Liver (tissue), 9 donors: Measurements from ENCODE around the gene SAE1. TPM values are rescaled to one million over a fixed set of nuclear protein-coding genes. Genes with fewer than 3 reads are reported as not detected.

Experiments
- DNase-seq: peaks from one replicate; pipeline ENCODE4 v3.0.0-alpha.2; 2017; ENCODE audit warnings: low spot score
- H3K27ac ChIP-seq, 2 donors: one replicate each; pipeline ENCODE4 v1.7.0; 2013; ENCODE audit warnings: inconsistent platforms in 2 of 2, low read length in 2 of 2, control low read depth in 1 of 2, low read depth in 1 of 2, mild to moderate bottlenecking in 1 of 2
- H3K27me3 ChIP-seq, 4 donors: one replicate each; pipeline versions ENCODE4 v1.6.1 to v1.7.0; 2013; ENCODE audit warnings: low read length in 3 of 4, inconsistent platforms in 1 of 4, mild to moderate bottlenecking in 1 of 4, moderate library complexity in 1 of 4; ENCODE audit not compliant: control insufficient read depth in 4 of 4, insufficient read depth in 4 of 4
- H3K36me3 ChIP-seq, 4 donors: one replicate each; pipeline versions ENCODE4 v1.6.1 to v1.7.0; 2013; ENCODE audit warnings: low read length in 3 of 4, mild to moderate bottlenecking in 3 of 4, low read depth in 1 of 4, moderate library complexity in 1 of 4; ENCODE audit not compliant: control insufficient read depth in 4 of 4, insufficient read depth in 3 of 4
- H3K4me1 ChIP-seq, 4 donors: one replicate each; pipeline versions ENCODE4 v1.6.1 to v1.7.0; 2013; ENCODE audit warnings: low read length in 3 of 4, mild to moderate bottlenecking in 3 of 4, moderate library complexity in 1 of 4; ENCODE audit not compliant: control insufficient read depth in 4 of 4, insufficient read depth in 4 of 4
- H3K4me3 ChIP-seq, 3 donors: one replicate each; pipeline versions ENCODE4 v1.6.1 to v1.7.0; 2013; ENCODE audit warnings: low read length in 3 of 3, control low read depth in 1 of 3, low read depth in 1 of 3, mild to moderate bottlenecking in 1 of 3
- H3K9ac ChIP-seq, 2 donors: one replicate each; pipeline ENCODE4 v1.7.0; 2013; ENCODE audit warnings: low read length in 2 of 2, mild to moderate bottlenecking in 2 of 2, moderate library complexity in 2 of 2, control low read depth in 1 of 2, low read depth in 1 of 2
- H3K9me3 ChIP-seq, 4 donors: one replicate each; pipeline versions ENCODE4 v1.6.1 to v1.7.0; 2013; ENCODE audit warnings: low read length in 3 of 4; ENCODE audit not compliant: control insufficient read depth in 4 of 4
- ATF3 ChIP-seq: IDR thresholded peaks from 2 replicates; pipeline ENCODE4 v1.6.1; 2016; ENCODE audit warnings: antibody characterized with exemption
- CTCF ChIP-seq: fragments of 150-350 bp; IDR thresholded peaks from 2 replicates; pipeline ENCODE4 v1.5.1; 2017; ENCODE audit warnings: improper control_type of control experiment, low read depth, low read length; ENCODE audit not compliant: missing input control
- EGR1 ChIP-seq, 2 donors: IDR thresholded peaks; 2 replicates each; pipeline ENCODE4 v1.6.1; 2016 to 2018; ENCODE audit warnings: antibody characterized with exemption in 2 of 2, low read depth in 2 of 2
- FOXA1 ChIP-seq: IDR thresholded peaks from 2 replicates; pipeline ENCODE4 v1.6.1; 2016; ENCODE audit warnings: antibody characterized with exemption
- FOXA2 ChIP-seq: IDR thresholded peaks from 2 replicates; pipeline ENCODE4 v1.6.1; 2016; ENCODE audit warnings: antibody characterized with exemption
- GABPA ChIP-seq, 2 donors: IDR thresholded peaks in 1 of 2; conservative IDR thresholded peaks in 1 of 2; 2 replicates each; pipeline ENCODE4 v1.6.1; 2016; ENCODE audit warnings: antibody characterized with exemption in 2 of 2, mild to moderate bottlenecking in 1 of 2, moderate library complexity in 1 of 2
- HNF4A ChIP-seq, 2 donors: conservative IDR thresholded peaks; 2 replicates each; pipeline ENCODE4 v1.6.1; 2016; ENCODE audit warnings: antibody characterized with exemption in 2 of 2, mild to moderate bottlenecking in 2 of 2
- HNF4G ChIP-seq: IDR thresholded peaks from 2 replicates; pipeline ENCODE4 v1.6.1; 2016; ENCODE audit warnings: antibody characterized with exemption
- JUND ChIP-seq, 2 donors: IDR thresholded peaks; 2 replicates each; pipeline ENCODE4 v1.6.1; 2016; ENCODE audit warnings: antibody characterized with exemption in 2 of 2
- MAX ChIP-seq: IDR thresholded peaks from 2 replicates; pipeline ENCODE4 v1.6.1; 2016; ENCODE audit warnings: antibody characterized with exemption
- NR2F2 ChIP-seq: IDR thresholded peaks from 2 replicates; pipeline ENCODE4 v1.6.1; 2016; ENCODE audit warnings: antibody characterized with exemption
- RAD21 ChIP-seq, 2 donors: IDR thresholded peaks; 2 replicates each; pipeline ENCODE4 v1.6.1; 2016; ENCODE audit warnings: antibody characterized with exemption in 2 of 2, mild to moderate bottlenecking in 2 of 2
- REST ChIP-seq: IDR thresholded peaks from 2 replicates; pipeline ENCODE4 v1.6.1; 2016; ENCODE audit warnings: antibody characterized with exemption, mild to moderate bottlenecking
- RXRA ChIP-seq, 2 donors: IDR thresholded peaks; 2 replicates each; pipeline ENCODE4 v1.6.1; 2017 to 2018; ENCODE audit warnings: antibody characterized with exemption in 2 of 2, mild to moderate bottlenecking in 1 of 2
- SP1 ChIP-seq: IDR thresholded peaks from 2 replicates; pipeline ENCODE4 v1.6.1; 2018; ENCODE audit warnings: antibody characterized with exemption, mild to moderate bottlenecking
- TAF1 ChIP-seq: conservative IDR thresholded peaks from 2 replicates; pipeline ENCODE4 v1.6.1; 2016; ENCODE audit warnings: antibody characterized with exemption, mild to moderate bottlenecking
- YY1 ChIP-seq: IDR thresholded peaks from 2 replicates; pipeline ENCODE4 v1.6.1; 2016; ENCODE audit warnings: antibody characterized with exemption, mild to moderate bottlenecking
- WGBS: extraction: QIAGEN DNeasy Blood & Tissue Kit; methylation state at CpG from one replicate; pipeline ENCODE4 v1.1.7; 2013; 5-methylcytosine and 5-hydroxymethylcytosine counted together
- polyA plus RNA-seq, 2 donors: library from polyadenylated mRNA; stranded (reverse) in 1 of 2; unstranded in 1 of 2; fragments of 200-250 nt in 1 of 2; fragments of >200 nt in 1 of 2; fragmentation: Nextera tagmentation in 1 of 2; extraction: Ambion mirVana in 1 of 2; gene quantifications; one replicate each; pipeline versions ENCODE4 v1.2.1 to v1.2.3, GENCODE V29; 2013 to 2015
- total RNA-seq, 2 donors: library from RNA; depleted of rRNA; stranded (reverse); fragments of >200 nt; gene quantifications; one replicate each; pipeline ENCODE4 v1.2.3, GENCODE V29; 2014
- donor health status: healthy.
- donor health status: healthy.
- donor health status: healthy.
- donor health status: healthy.
- donor health status: healthy.

SAE1 gene
- total and polyA plus RNA-seq, 4 donors = 19.0 to 31.8 (median 27.0) TPM

GRCh38 chr19:47200530-47200929 is 69.9 kb downstream of the SAE1 start:
- peaks cover 0 to 12% (median 6%) of the 10 kb centered on the region in 4 donors for H3K4me1 ChIP-seq
- peaks cover 0 to 13% (median 2%) of the 10 kb centered on the region in 4 donors for H3K36me3 ChIP-seq
- no peak overlapping the region for H3K9ac ChIP-seq
- H3K27ac ChIP-seq = no peak overlapping the region
- no peak overlapping the region for H3K4me3 ChIP-seq
- no peaks in the 10 kb centered on the region for H3K9me3 ChIP-seq
- no peaks in the 10 kb centered on the region for H3K27me3 ChIP-seq
- TF ChIP-seq RXRA (IDR thresholded peaks at IDR 0.05) = no peak
- no peak for TF ChIP-seq RAD21 (IDR thresholded peaks at IDR 0.05)
- TF ChIP-seq REST = no peak
- 81% methylated on average over 3 of the region's 3 CpGs for WGBS
- DNase-seq = no peak

GRCh38 chr19:47203254-47203653 is 72.6 kb downstream of the SAE1 start:
- H3K36me3 ChIP-seq = peaks cover 0 to 16% (median 0%) of the 10 kb centered on the region in 4 donors

More at GRCh38 chr19:47203254-47203653, 72.6 kb downstream of the SAE1 start:
- no peak overlapping the region for H3K9ac ChIP-seq
- peak overlapping the region in 1 of 2 donors; percentile 7 for H3K27ac ChIP-seq
- no peak for TF ChIP-seq TAF1
- TF ChIP-seq CTCF = no peak
- TF ChIP-seq YY1 = no peak
- no peak for TF ChIP-seq JUND (IDR thresholded peaks at IDR 0.05)
- peak; percentile 17 for TF ChIP-seq HNF4G
- no peak for TF ChIP-seq FOXA2
- TF ChIP-seq RXRA (IDR thresholded peaks at IDR 0.05) = no peak
- no peak for TF ChIP-seq MAX
- TF ChIP-seq SP1 = no peak
- TF ChIP-seq FOXA1 = no peak
- TF ChIP-seq HNF4A (conservative IDR thresholded peaks at IDR 0.05) = peak; percentile 73 to 79
- no peak for TF ChIP-seq EGR1 (IDR thresholded peaks at IDR 0.05; ENCODE audit: low read depth in 2 of 2)
- TF ChIP-seq ATF3 = no peak
- TF ChIP-seq REST = no peak
- TF ChIP-seq GABPA (IDR thresholded peaks at IDR 0.05 in 1 of 2, conservative IDR thresholded peaks at IDR 0.05 in 1 of 2) = no peak
- TF ChIP-seq NR2F2 = no peak
- peaks cover 0 to 12% (median 6%) of the 10 kb centered on the region in 4 donors for H3K4me1 ChIP-seq
- DNase-seq = no peak
- no peaks in the 10 kb centered on the region for H3K9me3 ChIP-seq
- WGBS = 59% methylated on average over 3 of the region's 3 CpGs
- H3K4me3 ChIP-seq = no peak overlapping the region
- no peaks in the 10 kb centered on the region for H3K27me3 ChIP-seq
